ENCODE measurements around the gene ZNF451.

DNA sequence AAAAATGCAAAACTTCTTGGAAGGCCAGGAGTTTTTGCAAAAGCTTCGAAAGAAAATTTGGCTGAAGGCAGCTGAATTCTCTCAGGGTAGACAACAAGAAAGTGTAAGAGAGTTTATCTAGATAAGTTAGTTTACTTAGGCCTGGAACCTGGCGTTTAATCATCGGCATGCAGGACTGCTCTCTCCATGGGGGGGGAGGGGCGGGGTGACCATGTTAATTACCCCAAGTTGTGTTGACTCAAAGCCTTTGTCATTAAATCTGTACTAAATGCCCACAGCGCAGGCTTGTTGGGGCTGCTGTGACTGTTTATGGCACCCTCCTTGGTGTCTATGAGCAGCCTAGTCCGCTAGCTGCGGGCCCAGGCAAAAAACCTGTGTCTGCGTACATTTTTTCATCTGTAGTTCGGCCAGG is 20.1 kb upstream of the ZNF451 start:
- TF ChIP-seq, protein P1, sequence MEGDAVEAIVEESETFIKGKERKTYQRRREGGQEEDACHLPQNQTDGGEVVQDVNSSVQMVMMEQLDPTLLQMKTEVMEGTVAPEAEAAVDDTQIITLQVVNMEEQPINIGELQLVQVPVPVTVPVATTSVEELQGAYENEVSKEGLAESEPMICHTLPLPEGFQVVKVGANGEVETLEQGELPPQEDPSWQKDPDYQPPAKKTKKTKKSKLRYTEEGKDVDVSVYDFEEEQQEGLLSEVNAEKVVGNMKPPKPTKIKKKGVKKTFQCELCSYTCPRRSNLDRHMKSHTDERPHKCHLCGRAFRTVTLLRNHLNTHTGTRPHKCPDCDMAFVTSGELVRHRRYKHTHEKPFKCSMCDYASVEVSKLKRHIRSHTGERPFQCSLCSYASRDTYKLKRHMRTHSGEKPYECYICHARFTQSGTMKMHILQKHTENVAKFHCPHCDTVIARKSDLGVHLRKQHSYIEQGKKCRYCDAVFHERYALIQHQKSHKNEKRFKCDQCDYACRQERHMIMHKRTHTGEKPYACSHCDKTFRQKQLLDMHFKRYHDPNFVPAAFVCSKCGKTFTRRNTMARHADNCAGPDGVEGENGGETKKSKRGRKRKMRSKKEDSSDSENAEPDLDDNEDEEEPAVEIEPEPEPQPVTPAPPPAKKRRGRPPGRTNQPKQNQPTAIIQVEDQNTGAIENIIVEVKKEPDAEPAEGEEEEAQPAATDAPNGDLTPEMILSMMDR (IDR thresholded peaks at IDR 0.05) = no peak
- TF ChIP-seq EZH2 (IDR thresholded peaks at IDR 0.05; ENCODE audit: borderline replicate concordance, insufficient read depth, low read depth, low read length, poor library complexity, severe bottlenecking) = no peak

Data from B cell (primary cell).